Midbrain (tissue), 1 donor: Measurements from ENCODE around the gene ADAMTS12.

Experiments used
- DNase-seq: peaks from one replicate; lab custom pipeline; 2025; lab: John Stamatoyannopoulos, UW

ADAMTS12 gene

DNA sequence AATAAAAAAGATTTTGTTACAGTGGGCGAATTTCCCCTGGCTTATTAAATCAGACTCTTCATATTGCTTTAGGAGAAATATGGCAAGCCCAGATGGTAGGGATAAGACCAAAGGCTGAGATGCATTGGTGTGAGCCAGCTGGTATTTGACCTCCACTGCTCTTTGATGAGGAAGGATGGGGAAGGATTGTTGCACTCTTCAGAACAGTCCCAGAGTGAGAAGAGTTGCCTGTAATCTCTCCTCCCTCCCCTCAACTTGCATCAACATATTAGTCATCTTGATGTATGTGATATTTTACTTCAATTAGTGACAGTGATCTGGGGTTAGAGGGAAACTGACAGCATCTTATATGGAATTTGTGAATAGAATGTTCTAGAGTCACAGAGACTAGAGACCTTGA, 136.6 kb downstream of the ADAMTS12 start:
- DNase-seq, result no peak

DNA sequence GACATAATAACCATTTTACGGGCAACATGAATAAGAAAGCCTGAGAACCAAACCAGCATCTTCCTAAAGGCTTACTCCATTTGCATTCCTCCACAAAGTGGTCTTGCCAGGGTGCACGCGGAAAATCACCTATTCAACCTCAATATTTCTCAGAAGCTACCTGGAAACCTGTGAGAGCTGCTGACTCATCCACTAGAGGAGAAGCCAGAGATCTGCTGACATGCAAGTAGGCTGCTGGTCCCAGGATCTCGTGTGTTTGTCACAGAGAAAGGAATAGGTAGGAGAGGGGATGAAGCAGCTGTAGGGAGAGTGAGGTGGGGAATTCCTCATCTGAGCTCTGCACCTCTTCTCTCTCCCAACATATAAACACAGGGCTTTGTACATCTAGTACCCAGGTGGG, 138.1 kb downstream of the ADAMTS12 start:
- no peak for DNase-seq

DNA sequence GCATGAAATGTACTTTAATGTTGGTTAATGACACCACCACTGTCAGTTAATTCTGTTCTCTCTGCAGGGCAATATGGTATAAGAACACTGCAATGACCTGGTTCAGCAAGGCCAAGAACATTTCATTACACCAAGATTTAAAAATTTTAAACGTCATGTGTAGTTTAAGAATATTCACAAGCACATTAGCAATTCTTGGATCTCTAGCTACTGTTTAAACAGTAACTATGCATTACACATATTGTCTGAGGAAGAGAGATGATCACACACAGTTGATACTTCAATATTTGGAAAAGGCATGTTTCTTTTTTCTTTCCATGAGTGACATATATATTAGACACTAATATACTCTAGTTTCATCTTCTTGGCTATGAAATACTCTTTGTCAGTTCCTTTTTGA, 143.0 kb downstream of the ADAMTS12 start:
- DNase-seq, result no peak

DNA sequence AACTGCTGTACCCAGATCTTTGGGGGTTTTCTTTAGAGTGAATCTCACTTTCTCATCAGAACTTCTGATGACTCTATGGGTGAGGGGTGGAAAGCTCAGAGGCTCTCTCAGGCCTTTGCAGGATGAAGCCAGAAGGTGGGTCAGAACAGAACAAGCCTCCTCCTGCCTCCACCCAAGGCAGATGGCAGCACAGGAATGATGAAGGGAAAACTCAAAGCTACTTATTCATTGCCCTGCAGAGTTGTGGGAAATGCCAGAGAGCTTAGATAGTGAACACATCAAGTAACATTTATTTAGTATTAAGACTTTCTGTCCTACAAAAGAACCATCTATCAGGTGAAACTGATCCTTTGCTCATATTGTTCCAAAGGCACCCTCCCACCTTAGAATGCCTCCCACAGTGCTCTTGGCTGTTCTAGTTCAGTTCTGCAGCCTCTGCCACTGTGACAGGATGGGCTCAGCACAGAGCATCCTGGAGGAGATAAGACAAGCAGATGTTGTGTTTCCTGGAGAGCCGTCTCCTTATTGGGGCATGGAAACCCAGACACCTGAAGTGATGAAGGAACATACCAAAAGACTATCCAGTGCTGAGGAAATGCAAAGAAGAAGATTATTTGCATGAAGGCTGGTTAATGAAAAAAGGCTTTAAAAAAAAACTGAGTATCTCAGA, 146.6 kb downstream of the ADAMTS12 start:
- DNase-seq, result no peak

DNA sequence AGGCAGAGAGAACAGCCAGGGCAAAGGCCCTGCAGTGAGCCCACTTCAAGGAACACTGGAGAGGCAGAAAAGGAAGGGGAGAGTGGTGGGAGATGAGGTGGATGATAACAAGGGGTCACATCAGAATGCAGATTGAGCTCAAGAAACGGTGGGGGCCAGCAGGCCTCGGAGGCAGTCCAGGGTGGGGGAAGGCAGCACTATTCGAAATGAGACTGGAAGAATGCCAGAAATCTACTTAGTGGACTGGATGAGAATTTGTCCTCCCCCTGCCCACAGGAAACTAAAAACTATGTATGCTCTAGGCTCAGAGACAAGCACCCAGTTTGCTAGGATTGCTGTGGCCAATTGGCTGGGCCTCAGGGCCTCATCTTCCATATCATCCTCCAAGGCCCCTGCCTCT, 148.7 kb downstream of the ADAMTS12 start:
- DNase-seq, result no peak

DNA sequence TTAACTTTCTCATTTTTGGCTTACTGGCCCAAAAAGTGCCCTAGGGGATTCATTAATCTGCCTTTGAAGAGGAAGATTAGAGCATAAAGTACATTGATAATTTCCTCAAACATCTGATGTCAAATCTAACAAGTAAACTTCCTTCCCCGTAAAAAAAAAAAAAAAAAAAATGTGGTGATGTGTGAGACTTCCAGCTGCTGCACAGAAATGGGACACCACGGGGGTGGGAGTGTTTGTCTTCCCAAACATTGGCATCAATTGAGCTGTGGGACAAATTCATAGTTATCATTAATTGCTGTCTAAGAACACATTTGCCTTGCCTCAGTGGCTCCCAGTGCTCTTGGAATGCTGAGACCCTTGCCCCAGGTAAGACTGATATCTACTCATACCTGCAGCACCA, 149.6 kb downstream of the ADAMTS12 start:
- DNase-seq, result no peak

DNA sequence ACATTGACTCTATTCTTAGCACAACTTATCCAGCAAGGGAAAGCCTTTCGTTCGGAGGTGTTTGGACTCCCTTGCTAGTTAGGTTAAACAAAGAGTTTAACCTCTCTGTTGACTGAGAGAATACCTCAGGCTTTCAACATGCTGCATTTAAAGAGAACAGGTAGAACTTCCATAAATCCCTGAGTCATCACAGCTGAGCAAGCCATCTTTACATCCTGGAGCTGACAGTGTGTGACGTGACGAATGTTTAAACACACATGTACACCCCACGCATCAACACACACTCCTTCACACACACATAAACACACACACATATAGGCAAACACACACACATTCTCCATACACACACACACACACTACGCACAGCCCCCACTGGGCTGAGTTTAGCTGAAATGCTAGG, 152.8 kb downstream of the ADAMTS12 start:
- no peak for DNase-seq

DNA sequence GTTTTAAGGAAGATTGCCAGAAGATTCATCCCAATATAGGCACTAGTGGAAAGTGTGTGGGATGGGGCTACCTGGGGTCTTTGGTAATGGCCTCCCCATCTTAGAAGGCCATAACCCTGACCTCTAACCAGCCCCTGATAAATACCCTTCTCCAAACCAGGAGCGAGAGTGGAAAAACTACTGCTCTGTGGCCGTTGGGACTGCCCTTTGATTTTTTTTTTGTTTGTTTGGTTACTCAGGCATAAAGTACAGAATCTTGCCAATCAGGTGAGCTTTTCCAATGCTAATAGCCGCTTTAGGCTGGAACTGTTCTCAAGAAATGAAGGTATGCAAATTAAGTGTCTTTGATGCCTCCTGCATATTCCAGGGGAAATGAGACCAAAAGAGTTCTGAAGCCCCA, 153.7 kb downstream of the ADAMTS12 start:
- DNase-seq, result no peak

DNA sequence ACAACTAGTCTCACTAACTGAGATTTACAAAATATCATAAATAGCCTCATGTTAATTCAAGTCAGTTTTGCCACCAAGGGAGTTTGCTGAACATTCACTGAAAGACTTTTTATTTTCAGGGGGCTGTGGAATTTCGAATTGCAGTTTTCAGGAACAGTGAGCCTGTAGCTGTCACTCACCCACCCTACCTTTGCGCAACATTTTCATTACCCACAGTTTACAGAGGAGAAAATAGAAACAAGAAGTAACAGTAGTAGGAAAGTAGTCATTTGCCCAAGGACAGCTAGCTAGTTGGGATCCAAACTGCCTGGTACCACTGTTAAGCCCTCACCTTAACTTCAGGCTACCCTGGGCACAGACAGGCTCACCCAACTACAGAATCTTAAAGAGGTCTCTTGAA, 154.1 kb downstream of the ADAMTS12 start:
- no peak for DNase-seq

DNA sequence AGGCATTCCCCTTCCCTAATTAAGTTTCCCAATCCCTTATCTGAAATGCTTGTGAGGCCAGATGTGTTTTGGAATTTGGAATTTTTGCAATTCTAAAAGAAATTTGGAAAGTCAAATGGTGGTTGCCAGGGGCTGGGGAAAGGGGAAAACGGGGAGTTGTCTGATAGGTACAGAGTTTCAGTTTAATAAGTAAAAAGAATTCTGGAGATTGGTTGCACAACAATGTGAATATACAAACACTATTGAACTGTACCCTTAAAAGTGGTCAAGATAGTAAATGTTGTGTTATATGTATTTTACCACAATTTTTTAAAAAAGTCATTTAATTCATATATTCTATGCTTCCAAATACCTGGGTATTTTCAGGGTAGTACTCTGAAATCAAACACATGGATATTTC, 154.5 kb downstream of the ADAMTS12 start:
- no peak for DNase-seq

DNA sequence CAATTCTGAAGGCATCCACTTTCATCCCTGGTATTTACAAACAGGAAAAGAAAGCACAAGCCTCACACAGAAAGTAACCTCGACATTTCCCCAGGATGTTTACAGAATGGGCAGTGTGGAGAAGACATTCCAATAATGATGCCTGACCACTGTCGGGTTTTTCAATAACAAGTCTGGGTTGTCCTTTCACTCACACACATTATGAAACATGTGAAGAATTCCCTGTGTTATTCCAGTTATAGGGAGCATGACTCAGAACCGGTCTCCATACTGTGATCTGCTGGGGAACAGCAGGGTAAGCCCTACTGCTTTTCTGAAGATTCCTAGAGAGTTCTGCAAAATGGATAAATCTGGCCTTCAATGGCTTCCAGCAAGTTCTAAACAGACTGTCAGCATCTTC, 155.3 kb downstream of the ADAMTS12 start:
- no peak for DNase-seq

DNA sequence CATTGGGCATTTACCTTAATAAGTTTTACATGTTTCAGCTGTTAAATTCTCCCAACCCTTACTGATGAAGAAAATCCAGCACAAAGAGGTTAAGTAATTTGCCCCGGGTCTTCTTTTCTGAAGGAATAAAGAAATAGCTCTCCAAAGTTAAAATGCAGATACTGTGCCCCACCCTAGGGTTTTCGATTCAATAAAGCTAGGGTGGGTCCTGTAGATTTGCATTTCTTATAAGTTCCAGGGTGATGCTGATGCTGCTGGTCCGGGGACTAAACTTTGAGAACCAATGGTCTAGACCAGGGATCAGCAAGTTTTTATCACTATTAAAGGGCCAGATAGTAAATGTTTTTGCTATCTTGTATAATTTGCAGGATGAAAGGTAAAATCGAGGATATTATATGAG, 156.7 kb downstream of the ADAMTS12 start:
- no peak for DNase-seq

DNA sequence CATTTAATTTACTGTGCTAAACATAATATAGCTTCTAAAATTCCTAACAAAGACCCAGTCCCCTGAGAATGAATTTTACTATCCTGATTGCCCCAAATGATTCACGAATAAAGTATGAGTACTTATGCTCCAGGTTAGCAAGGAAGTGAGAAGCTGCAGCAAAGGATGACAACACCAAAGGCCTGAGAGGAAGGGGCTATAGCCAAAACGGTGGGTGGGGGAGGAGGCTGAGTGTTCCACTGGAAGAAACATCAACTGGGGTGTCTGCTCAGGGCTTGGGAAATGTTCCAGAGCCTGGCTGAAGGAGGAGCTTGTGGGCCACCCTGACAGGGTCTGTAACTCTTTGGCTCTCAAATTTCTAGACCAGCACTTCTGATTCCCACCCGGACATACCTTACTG, 157.3 kb downstream of the ADAMTS12 start:
- DNase-seq, result no peak

DNA sequence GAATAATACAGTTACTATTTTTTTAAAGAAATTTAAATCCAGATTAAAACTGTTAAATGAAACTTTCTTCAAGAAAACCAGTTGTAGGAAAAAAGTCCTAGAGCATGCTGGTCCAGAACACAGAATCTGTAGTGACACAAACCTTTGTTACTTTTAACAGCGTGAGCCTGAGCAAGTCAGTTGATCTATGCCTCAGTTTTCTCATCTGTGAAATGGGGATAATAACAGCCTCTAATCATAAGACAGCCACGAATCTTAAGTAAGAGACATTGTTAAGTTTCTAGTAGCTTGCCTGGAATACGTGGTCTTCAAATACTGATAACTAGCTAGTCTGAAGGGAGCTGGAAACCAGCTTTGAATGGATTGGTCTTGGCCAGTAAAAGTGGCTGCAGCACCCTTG, 158.6 kb downstream of the ADAMTS12 start:
- no peak for DNase-seq

DNA sequence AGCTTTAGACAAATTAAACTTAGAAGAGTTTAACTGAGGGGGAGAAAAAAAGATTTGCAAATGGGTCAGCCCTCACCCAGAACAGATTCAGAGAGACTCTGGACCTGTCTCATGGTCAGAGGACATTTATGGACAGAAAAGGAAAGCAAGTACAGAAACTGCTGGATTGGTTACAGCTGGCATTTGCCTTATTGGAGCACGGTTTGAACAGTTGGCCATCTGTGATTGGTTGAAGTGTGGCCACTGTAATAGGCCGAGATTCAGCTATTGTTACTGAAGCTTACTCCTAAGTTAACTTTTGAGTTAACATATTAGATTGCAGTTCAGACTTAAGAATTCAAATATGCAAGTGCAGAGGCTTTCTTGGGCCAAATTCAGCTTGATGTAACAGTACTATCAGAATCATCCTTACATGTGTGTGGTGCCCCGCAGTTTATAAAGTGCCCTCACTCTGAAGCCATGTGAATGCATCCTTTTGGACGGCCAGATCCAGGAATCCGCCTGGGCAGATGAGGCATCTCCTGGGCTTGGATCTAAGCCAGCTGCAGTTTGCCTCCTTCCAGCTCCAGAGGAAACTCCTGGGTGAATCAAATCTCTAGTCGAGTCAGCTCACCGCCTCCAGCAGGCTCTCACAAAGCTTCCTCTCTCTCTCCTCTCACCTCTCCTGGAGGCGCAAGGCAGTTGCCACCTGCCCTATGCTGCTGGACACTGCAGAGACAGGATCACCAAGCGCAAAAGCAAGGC, 165.2 kb downstream of the ADAMTS12 start:
- DNase-seq, result no peak

DNA sequence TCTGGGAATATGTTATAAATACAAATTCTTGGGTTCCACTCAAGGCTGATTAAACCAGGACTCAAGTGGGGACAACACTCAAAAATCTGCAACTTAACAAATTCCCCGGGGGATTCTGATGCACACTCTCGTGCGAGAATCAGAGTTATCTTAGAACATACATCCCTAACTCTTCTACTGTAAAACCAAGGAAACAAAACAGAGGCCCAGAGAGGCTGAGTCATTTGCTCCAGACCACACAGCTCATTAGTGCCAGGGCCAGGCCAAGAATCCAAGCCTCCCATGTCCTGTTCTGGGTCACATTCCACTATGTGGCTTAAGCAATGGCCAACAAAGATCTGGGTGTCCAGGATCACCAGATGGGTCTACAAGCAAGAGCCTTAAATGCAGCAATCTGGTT, 166.0 kb downstream of the ADAMTS12 start:
- no peak for DNase-seq

DNA sequence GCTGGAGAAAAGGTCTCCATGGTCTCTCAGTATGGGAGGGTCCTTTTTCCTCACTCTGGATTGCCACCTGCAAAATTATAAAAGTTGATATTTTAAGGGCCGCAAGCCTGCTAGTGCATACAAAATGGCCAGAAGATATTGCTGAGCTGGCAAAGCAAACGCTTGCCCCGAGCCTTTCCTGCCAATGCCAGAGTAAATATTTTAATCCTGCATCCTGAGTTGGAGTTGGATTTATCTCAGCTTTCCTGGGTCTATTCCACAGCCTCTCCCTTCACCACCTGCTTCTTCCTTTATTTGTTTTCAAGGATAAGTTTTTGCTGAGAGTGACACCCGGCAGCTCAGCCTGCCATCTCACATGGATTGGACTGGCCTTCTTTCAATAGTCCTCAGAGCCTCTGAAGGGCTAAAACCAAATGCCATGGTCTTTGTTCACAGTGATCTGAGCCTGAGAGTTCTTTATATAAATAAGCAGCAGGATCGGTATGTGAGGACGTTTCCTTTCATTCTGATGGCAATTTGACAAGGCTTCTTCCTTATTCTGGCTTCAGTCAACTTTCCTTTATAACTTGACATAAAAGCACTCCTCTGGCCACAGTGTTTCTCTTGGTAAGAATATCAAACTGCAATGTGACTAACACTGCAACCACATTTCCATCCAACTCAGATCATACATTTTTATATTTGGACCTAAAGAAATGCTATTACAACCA, 170.1 kb downstream of the ADAMTS12 start:
- no peak for DNase-seq

DNA sequence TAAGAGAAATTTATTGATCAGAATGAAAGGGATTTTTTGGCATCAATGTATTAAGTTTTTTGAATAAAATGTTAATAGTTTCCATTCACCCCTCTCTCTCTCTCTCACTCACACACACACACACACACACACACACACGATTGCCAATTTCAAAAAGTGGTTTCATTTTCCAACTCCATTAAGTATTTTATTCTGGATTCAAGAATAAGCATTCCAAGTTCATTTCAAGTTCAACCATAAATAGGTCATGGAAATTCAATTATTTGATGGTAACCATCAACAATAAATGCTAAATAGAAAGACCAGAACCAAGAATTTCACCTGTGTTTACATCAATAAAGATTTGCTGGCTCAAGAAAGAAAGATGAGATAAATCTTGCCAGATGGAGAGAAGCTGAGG, 171.6 kb downstream of the ADAMTS12 start:
- DNase-seq, result no peak

DNA sequence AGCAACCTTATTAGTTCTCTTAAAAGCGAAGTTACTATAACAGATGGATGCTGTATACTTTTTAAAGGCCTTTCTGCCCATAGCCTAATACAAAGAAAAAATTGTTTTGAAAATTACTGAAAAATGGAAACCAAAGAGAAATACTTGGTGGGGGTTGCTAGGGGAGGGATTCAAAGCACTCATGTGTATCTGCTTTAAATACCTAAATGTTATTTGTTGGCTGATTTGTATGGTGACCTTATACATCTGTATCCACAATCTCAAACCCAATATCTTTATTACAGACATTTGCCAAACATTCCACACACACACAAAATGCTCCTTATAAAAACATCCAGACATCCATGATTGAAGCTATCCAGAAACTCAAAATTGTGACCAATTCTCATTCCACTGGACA, 172.0 kb downstream of the ADAMTS12 start:
- no peak for DNase-seq

DNA sequence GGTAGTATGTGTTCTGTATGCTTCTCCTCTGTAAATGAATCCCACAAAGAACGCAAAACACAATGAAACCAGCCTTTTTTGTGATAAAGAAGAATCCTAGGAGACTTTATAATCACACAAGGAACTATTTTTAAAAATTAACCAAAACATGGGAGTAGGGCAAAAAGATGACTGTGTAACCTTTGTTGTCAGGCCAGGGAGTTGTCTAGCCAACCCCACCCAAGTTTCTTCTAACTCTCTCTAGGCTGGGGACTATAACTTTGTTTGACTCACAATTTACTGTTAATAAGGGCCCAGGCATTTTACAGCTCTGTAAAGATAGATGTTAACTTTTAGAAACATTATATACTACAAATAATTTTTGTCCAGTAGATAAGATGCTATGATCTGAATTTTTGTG, 176.1 kb downstream of the ADAMTS12 start:
- no peak for DNase-seq

DNA sequence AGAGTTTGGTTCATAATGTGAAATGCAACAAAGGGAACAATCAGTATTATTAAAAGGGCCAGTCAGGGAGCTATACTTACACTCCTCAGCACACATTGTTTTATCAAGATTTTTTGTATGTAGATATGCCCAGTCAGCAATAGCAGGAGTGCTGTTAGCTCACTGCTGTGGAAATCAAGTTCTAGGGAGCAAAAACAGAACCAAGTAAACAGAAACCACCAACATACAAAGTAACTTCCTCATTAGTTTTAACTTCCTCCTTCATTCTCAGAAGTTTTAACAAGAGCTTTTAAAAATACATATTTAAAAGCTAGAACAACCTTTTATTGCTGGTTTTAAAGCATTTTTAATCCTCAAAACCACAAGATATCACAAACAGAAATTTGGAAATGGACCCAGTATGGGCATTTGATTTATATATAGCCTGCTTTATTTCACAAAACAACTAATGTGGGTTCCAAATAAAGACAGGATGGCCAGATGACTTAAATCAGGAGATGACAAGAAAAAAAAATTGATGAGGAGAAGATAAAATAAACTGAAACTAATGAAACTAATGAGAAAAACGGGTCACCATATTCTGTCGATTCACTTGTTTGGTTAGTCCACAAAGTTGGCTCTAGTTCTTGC, 178.5 kb downstream of the ADAMTS12 start:
- no peak for DNase-seq

DNA sequence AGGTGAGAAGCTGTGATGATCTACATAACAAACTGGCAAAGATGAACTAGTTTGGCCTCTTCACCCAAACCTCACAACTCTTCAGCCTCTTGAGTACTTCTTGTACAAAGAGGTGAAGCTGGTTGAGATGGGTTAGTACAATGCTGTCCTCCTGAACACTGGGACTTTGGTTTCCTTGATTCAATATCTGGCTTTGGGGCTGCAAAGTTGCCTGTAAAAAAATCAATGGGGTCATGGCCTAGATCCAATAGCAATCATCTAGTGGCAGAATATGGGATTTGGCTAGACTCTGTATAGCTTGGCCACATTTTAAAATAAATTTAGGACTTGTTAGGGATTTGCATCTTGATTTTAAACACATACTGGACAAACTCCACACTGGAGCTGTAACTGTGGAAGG, 179.1 kb downstream of the ADAMTS12 start:
- DNase-seq, result no peak
